GM19324 (cell line): Measurements from ENCODE around the gene TBX18.

Experiments used
- ATAC-seq: cut with Tn5 transposase; IDR thresholded peaks from one replicate; pipeline ENCODE4 v1.9.1; 2021; ENCODE audit warnings: mild to moderate bottlenecking, moderate library complexity; ENCODE audit not compliant: unreplicated experiment, low FRiP score

The TBX18 gene

GRCh38 chr6:84753173-84753572 is 11.2 kb downstream of the TBX18 start:
- no peak for ATAC-seq

- no peak for ATAC-seq
Observed at GRCh38 chr6:84752118-84752850, 12.1 kb downstream of the TBX18 start.

GRCh38 chr6:84749181-84749580 is 15.2 kb downstream of the TBX18 start:
- ATAC-seq = no peak

GRCh38 chr6:84748376-84748775 is 16.0 kb downstream of the TBX18 start:
- ATAC-seq = no peak

GRCh38 chr6:84743616-84744015 is 20.8 kb downstream of the TBX18 start:
- ATAC-seq = no peak

- ATAC-seq = no peak
Observed at GRCh38 chr6:84740385-84740784, 24.0 kb downstream of the TBX18 start.

- ATAC-seq = no peak
Observed at GRCh38 chr6:84739866-84740208, 24.6 kb downstream of the TBX18 start.

GRCh38 chr6:84738996-84739865 is 25.2 kb downstream of the TBX18 start:
- ATAC-seq = no peak

GRCh38 chr6:84733889-84734288 is 30.5 kb downstream of the TBX18 start:
- no peak for ATAC-seq

- ATAC-seq = no peak
Observed at GRCh38 chr6:84731901-84732300, 32.5 kb downstream of the TBX18 start.

GRCh38 chr6:84731401-84731800 is 33.0 kb downstream of the TBX18 start:
- no peak for ATAC-seq

- ATAC-seq = no peak
Observed at GRCh38 chr6:84728602-84729001, 35.8 kb downstream of the TBX18 start.

- no peak for ATAC-seq
Observed at GRCh38 chr6:84719152-84719551, 45.2 kb downstream of the TBX18 start.

GRCh38 chr6:84718038-84718955 is 46.1 kb downstream of the TBX18 start:
- no peak for ATAC-seq

GRCh38 chr6:84709121-84709520 is 55.3 kb downstream of the TBX18 start:
- no peak for ATAC-seq

GRCh38 chr6:84707171-84707570 is 57.2 kb downstream of the TBX18 start:
- ATAC-seq = no peak

- ATAC-seq = no peak
Observed at GRCh38 chr6:84696166-84696565, 68.2 kb downstream of the TBX18 start.

- ATAC-seq = no peak
Observed at GRCh38 chr6:84691978-84692623, 72.3 kb downstream of the TBX18 start.

- no peak for ATAC-seq
Observed at GRCh38 chr6:84688141-84688873, 76.1 kb downstream of the TBX18 start.

- no peak for ATAC-seq
Observed at GRCh38 chr6:84687431-84687830, 77.0 kb downstream of the TBX18 start.
